Cardiac septum (tissue), 1 donor: ENCODE data around the gene DNTT. TPM values are rescaled to one million over a fixed set of nuclear protein-coding genes. Genes with fewer than 3 reads are reported as not detected.

Experiments used
- DNase-seq: peaks from one replicate; pipeline ENCODE4 v3.0.0-alpha.2; 2020; ENCODE audit warnings: low spot score
- intact Hi-C: fragments of 100-400 bp; cut with DNase I; formaldehyde crosslinking; loops from one replicate; pipeline ENCODE4 v1.14.0; 2022
- total RNA-seq: library from RNA; stranded (reverse); fragmentation: NEBNext Ultra II Directional; extraction: Animal tissue kit (Norgen Biotek cat#: 25700); gene quantifications from one replicate; pipeline ENCODE4 v1.2.1, GENCODE V29; 2021
- donor health status: DM: no; HTN: no; CAD: no.

The DNTT gene
- total RNA-seq, 1 donor from 2014 or later = not detected

GRCh38 chr10:96275685-96276418 lies 28.4 kb upstream of the DNTT start:
- intact Hi-C loops = no loop called here
- DNase-seq = peak; percentile 80

- intact Hi-C loops = no loop called here
- DNase-seq = no peak
Observed at GRCh38 chr10:96276426-96276825, 27.8 kb upstream of the DNTT start.

GRCh38 chr10:96276831-96277230 lies 27.4 kb upstream of the DNTT start:
- DNase-seq = no peak
- intact Hi-C loops = no loop called here

DNA sequence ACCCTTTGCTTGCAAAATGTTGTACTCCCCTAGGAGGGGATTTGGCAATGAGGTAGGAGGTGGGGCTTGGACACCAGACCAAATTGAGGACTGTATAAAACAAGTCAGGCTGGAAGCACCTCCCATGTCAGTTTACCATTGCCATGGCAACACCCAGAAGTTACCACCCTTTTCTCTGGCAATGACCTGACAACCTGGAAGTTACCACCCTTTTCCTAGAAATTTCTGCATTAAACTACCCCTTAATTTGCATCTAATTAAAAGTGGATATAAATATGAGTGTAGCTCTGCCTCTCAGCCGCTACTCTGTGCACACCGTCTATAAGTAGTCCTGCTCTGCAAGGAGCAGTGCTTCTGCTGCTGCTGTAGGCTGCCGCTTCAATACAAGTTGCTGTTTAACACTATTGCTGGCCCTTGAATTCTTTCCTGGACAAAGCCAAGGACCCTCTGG lies 25.0 kb upstream of the DNTT start:
- no peak for DNase-seq
- intact Hi-C loops = no loop called here

DNA sequence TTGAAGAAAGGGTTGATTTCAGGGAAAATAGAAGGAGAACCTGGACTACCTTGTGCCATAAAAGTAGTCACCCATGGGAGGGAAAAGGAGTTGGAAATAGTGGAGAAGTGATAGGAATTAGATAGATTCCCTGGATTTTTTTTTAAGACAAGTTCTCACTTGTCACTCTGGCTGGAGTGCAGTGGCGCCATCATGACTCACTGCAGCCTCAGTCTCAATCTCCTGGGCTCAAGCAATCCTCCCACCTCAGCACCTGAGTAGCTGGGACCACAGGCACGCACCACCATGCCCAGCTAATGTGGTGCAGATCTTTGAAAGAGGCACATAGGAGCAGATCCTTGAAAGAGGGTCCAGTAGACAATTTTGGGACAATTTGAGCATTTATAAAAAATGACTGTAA lies 23.4 kb upstream of the DNTT start:
- intact Hi-C loops = no loop called here
- DNase-seq = no peak

DNA sequence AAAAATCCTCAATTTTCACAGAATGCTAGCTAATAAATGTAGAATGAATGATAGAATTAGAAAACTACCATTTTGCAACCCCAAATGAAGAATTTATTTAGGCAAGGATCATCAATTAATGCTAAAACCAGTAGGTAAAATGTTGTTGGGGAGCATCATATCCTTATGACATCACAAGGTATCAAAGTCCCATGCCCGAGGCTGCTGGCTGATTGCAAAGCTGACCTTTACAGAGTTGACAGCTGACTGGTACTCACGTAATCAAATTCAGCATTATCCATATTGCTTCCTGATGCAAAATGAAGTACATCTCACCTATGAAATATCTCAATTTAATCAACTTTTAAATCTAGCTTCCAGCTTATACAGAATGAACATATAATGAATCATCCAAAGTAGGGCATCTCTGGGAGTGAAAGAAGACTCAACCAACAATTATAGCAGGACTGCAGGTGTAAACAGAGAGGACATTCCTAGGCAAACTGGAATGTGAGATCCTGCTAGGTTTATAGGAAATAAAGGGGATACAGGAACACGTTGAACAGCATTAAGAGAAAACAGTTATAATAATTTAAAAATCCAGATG lies 22.7 kb upstream of the DNTT start:
- DNase-seq = no peak
- intact Hi-C loops = no loop called here

- DNase-seq = no peak
- intact Hi-C loops = no loop called here
Observed at GRCh38 chr10:96283351-96283750, 20.9 kb upstream of the DNTT start.

DNA sequence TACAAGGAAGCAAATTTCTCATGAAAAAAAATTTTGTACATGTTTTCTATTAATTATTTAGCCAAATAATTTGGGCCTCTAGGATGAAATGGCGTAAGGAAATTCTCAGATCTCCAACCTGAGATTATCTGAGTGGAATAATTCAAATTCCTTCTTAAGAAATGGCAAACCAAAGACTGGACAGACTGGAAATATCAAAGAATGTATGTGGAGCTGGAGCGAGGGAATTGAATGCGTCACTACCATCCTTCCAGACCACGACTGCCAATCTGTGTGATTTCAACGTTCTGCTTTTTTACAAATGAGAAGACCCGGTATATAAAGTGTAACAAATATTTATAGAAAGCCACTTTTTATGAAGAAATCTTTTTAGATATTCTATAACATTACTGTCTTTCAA lies 20.5 kb upstream of the DNTT start:
- intact Hi-C loops = no loop called here
- DNase-seq = no peak

DNA sequence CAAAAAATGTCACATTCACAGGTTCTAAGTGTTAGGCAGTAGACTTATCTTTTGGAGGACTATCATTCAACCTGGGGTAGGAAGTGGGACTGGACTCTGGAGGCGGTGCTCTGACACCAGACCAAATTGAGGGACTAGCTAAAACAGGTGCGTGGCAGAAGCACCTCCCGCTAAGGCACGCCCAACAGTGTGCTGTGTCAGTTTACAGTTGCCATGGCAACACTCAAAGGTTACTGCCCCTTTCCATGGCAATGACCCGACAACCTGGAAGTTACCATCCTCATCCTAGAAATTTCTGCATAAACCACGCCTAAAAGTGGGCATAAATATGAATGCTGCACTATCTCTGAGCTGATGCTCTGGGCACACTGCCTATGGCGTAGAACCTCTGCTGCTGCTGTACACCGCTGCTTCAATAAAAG lies 18.9 kb upstream of the DNTT start:
- intact Hi-C loops = no loop called here
- no peak for DNase-seq

DNA sequence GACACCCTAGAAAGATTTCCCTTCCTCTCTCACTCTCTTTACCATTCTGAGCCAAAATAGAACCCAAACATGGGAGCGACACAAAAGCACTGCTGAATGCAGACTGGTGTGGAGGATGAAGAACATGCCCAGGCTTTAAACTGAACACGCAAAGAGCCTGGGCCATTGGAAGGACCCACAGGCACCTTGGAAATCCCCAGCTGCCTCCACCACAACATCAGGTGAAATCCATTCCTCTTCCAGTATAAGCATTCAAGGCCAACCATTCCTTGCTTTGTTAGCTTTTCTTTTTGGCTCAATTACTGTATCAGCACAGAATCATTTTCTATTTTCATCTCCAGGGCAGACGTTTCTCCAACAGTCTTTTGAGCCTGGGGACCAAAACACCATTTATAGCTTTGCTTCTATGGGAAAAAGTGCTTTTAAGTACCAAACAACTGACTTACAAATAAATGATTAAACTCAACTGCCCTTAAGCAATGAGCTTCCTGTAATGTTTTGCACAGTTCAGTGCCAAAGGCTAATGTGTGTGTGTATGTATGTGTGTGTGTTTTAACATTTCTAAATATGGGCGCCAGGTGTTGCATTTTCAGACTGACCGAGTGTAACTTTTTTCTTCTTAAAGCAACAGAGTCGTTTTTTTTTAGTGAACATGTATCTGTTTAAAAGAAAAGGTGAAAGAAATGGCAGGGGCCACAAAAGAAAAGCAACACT lies 16.7 kb upstream of the DNTT start:
- intact Hi-C loops = no loop called here
- no peak for DNase-seq

GRCh38 chr10:96288151-96288621 lies 16.0 kb upstream of the DNTT start:
- no peak for DNase-seq
- intact Hi-C loops = no loop called here

GRCh38 chr10:96289218-96289910 lies 14.9 kb upstream of the DNTT start:
- intact Hi-C loops = no loop called here
- no peak for DNase-seq

GRCh38 chr10:96290368-96291133 lies 13.7 kb upstream of the DNTT start:
- intact Hi-C loops = loop anchor here (5.0 kb wide), 1 partner anchor 273 kb away; no protein-coding TSS in a partner anchor
- DNase-seq = no peak

GRCh38 chr10:96292971-96293920 lies 11.0 kb upstream of the DNTT start:
- intact Hi-C loops = loop anchor here (2.0 to 5.0 kb wide), 2 partner anchors 62 to 276 kb away; no protein-coding TSS in a partner anchor
- no peak for DNase-seq

DNA sequence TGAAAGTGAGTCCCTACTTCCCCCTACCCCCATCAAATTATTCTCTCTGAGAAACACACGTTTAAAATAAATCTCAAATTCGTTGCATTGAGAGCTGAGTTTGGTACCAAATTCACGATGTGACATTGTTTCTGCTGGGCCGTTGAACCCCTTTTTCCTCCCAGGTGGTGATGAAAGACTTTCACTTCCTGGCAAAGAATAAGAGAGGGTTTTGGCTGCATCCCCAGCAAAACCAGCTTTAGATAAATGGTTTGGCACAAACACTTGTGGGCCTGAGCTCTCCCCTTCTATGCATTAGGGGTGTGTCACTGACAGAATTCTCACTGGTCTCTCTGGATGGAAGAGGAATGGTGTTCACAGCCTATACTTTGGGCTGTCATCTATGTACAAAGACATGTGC lies 8.8 kb upstream of the DNTT start:
- no peak for DNase-seq
- intact Hi-C loops = no loop called here

DNA sequence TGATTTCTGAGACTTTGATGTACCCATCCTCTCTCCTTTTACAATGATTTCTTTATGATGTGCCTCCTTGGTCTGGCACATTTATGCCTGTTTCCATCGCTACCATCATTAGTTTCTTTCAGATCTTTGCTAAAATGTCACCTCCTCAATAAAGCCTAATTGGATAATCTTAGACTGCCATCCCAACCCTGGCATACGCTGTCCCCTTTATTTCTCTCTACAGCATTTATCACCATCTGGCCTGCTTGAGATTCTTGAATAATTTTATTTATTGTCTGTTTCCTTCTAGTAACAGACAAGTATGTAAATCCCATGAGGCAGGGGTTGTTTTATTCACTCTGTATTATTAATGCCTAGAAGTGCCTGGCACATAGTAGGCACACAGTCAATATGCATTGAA lies 6.7 kb upstream of the DNTT start:
- no peak for DNase-seq
- intact Hi-C loops = no loop called here

GRCh38 chr10:96298362-96298761 lies 5.9 kb upstream of the DNTT start:
- intact Hi-C loops = no loop called here

GRCh38 chr10:96299383-96299782 lies 4.9 kb upstream of the DNTT start:
- intact Hi-C loops = no loop called here
- DNase-seq = no peak

More at GRCh38 chr10:96298362-96298761, 5.9 kb upstream of the DNTT start:
- DNase-seq = no peak
